GM12878 (cell line): ENCODE measurements around the gene UBXN10. TPM values are rescaled to one million over a fixed set of nuclear protein-coding genes. Genes with fewer than 3 reads are reported as not detected.

Experiments
- EED ChIP-seq: sonication (generic); IDR thresholded peaks from 2 replicates; pipeline ENCODE4 v1.6.1; 2016; ENCODE audit warnings: antibody characterized with exemption, low read depth
- NR2C1 ChIP-seq: fragments of 450-650 bp; IDR thresholded peaks from 2 replicates; pipeline ENCODE4 v1.6.1; 2017; ENCODE audit warnings: antibody characterized with exemption, mild to moderate bottlenecking, moderate library complexity
- polyA plus RNA-seq, 11 experiments: library from polyadenylated mRNA; depleted of rRNA in 4 of 11; unstranded in 6 of 11; stranded (reverse) in 5 of 11; fragments of >200 nt; fragmentation: Nextera tagmentation in 4 of 11; fragmentation: Illumina TruSeq in 1 of 11; extraction: Ambion mirVana in 4 of 11; extraction: Trizol in 1 of 11; gene quantifications; 1 replicate in 1 of 11; 2 replicates in 10 of 11; pipeline versions ENCODE4 v1.2.1 to v1.2.3, GENCODE V29; 2011 to 2016; ENCODE audit warnings: inconsistent platforms in 2 of 11, missing spikeins in 2 of 11, low read depth in 1 of 11
- total RNA-seq, 4 experiments: library from RNA; depleted of rRNA in 3 of 4; stranded (reverse); fragments of >200 nt in 3 of 4; fragmentation: Illumina TruSeq in 1 of 4; extraction: Trizol in 1 of 4; gene quantifications; 2 replicates each; pipeline versions ENCODE4 v1.2.1 to v1.2.3, GENCODE V29; 2013 to 2021
- TF ChIP-seq, protein P1 (sequence below): fragments of 450-650 bp; IDR thresholded peaks from 2 replicates; pipeline ENCODE4 v1.6.1; 2017; ENCODE audit warnings: mild to moderate bottlenecking, moderate library complexity
- TF ChIP-seq, protein P2 (sequence below), 3 experiments: IDR thresholded peaks in 2 of 3; conservative IDR thresholded peaks in 1 of 3; 2 replicates each; pipeline ENCODE4 v1.5.1; 2011; ENCODE audit warnings: low read depth in 3 of 3, low read length in 3 of 3, mild to moderate bottlenecking in 3 of 3, control low read depth in 2 of 3, moderate library complexity in 2 of 3, inconsistent platforms in 1 of 3, mixed read lengths in 1 of 3; ENCODE audit not compliant: control insufficient read depth in 2 of 3, insufficient read depth in 1 of 3; ENCODE audit errors: extremely low read depth in 1 of 3

Gene UBXN10
- total and polyA plus RNA-seq, 10 of the 15 experiments (the other 5 are each of a cell fraction or from before 2014, with no cell fraction given), result 0.03 to 0.15 (median 0.06) TPM; not detected in 7

DNA sequence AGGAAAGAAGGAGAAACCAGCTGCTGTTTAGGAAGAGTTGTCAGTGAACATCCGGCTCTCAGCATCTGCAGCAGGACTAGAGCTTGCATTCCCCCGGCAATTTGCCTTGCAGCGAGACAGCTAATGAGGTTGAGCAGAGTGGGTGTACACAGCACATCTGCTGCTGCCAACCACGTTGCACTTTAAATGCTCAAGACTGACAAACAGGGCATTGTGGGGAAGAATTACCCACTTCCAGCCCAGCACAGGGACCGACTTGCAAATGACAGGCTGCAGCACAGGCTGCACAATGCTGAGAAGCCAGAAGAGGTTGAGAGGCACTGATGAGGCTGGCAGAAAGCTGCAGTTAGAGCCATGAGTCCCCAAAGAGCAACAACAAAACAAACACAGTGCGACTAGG lies 48.0 kb downstream of the UBXN10 start (continued):
- TF ChIP-seq, protein P1, sequence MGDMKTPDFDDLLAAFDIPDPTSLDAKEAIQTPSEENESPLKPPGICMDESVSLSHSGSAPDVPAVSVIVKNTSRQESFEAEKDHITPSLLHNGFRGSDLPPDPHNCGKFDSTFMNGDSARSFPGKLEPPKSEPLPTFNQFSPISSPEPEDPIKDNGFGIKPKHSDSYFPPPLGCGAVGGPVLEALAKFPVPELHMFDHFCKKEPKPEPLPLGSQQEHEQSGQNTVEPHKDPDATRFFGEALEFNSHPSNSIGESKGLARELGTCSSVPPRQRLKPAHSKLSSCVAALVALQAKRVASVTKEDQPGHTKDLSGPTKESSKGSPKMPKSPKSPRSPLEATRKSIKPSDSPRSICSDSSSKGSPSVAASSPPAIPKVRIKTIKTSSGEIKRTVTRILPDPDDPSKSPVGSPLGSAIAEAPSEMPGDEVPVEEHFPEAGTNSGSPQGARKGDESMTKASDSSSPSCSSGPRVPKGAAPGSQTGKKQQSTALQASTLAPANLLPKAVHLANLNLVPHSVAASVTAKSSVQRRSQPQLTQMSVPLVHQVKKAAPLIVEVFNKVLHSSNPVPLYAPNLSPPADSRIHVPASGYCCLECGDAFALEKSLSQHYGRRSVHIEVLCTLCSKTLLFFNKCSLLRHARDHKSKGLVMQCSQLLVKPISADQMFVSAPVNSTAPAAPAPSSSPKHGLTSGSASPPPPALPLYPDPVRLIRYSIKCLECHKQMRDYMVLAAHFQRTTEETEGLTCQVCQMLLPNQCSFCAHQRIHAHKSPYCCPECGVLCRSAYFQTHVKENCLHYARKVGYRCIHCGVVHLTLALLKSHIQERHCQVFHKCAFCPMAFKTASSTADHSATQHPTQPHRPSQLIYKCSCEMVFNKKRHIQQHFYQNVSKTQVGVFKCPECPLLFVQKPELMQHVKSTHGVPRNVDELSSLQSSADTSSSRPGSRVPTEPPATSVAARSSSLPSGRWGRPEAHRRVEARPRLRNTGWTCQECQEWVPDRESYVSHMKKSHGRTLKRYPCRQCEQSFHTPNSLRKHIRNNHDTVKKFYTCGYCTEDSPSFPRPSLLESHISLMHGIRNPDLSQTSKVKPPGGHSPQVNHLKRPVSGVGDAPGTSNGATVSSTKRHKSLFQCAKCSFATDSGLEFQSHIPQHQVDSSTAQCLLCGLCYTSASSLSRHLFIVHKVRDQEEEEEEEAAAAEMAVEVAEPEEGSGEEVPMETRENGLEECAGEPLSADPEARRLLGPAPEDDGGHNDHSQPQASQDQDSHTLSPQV, result no peak
- no peak for TF ChIP-seq NR2C1
- TF ChIP-seq, protein P2, sequence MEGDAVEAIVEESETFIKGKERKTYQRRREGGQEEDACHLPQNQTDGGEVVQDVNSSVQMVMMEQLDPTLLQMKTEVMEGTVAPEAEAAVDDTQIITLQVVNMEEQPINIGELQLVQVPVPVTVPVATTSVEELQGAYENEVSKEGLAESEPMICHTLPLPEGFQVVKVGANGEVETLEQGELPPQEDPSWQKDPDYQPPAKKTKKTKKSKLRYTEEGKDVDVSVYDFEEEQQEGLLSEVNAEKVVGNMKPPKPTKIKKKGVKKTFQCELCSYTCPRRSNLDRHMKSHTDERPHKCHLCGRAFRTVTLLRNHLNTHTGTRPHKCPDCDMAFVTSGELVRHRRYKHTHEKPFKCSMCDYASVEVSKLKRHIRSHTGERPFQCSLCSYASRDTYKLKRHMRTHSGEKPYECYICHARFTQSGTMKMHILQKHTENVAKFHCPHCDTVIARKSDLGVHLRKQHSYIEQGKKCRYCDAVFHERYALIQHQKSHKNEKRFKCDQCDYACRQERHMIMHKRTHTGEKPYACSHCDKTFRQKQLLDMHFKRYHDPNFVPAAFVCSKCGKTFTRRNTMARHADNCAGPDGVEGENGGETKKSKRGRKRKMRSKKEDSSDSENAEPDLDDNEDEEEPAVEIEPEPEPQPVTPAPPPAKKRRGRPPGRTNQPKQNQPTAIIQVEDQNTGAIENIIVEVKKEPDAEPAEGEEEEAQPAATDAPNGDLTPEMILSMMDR (IDR thresholded peaks at IDR 0.05 in 2 of 3, conservative IDR thresholded peaks at IDR 0.05 in 1 of 3; ENCODE audit: control insufficient read depth in 2 of 3, extremely low read depth in 1 of 3, insufficient read depth in 1 of 3, low read depth in 3 of 3, low read length in 3 of 3), result no peak
- no peak for TF ChIP-seq EED
- TF ChIP-seq, all 136 proteins: peak for 0
